ENCODE measurements around the gene DLGAP1.

DNA sequence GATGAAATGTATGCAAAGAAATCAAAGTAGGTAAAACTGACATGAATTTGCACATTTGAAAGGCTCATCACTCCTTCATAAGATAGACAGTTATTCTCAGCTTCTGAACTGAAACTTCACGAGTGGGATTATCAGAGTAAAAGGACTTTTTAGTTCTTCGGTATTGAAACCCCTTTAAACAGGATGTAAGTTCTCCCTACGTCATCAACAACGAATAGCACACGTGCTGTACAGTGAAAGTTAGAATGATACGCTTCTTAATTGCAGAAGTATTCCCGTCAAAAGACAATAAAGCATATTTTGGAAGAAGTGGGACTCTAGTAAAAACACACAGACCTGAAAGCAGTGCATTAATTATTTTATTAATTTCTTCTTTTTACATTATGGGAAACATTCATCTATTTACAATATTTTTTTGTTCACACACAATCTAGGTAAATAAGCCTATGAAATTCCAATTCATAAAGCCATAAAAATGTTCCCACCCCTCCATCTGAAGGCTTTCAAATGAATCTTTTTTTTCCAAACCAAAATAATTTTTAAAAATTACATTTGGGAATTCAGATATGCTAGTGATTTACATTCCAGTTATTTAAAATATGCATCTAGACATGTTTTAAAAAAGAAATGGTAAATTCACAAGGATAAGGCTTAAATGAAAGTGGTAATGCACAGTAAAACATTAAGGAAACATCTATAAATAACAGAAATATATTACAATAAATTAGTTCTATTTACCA, 959.2 kb downstream of the DLGAP1 start:
- no peak for TF ChIP-seq CTCF (IDR thresholded peaks at IDR 0.05; ENCODE audit: poor library complexity)
- no peak for TF ChIP-seq EZH2 (IDR thresholded peaks at IDR 0.05; ENCODE audit: borderline replicate concordance)
